EH (cell line): ENCODE results near the gene PGR.
"Not testable (repeated sequence)": the region's sequence is repeated elsewhere in the genome, so short reads cannot be mapped to it uniquely, and the experiment has no call there.

Source experiments
- DNase-seq: peaks from one replicate; pipeline ENCODE4 v3.0.0-alpha.2; 2015; ENCODE audit warnings: low read depth

The PGR gene

DNA sequence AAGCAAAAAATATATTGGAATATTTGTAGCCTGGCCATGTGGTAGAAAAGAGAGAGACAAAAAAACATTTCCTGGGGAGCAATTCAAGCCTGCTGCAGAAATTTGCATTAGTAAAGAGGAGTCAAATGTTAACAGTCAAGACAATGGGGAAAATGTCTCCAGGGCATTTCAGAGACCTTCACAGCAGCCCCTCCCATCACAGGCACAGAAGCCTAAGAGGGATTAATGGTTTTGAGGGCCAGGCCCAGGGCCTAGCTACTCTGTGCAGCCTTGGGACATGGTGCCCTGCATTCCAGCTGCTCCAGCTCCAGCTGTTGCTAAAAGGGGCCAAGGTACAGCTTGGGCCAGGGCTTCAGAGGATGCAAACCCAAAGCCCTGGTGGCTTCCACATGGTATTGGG is 46.8 kb downstream of the PGR start:
- no peak for DNase-seq

DNA sequence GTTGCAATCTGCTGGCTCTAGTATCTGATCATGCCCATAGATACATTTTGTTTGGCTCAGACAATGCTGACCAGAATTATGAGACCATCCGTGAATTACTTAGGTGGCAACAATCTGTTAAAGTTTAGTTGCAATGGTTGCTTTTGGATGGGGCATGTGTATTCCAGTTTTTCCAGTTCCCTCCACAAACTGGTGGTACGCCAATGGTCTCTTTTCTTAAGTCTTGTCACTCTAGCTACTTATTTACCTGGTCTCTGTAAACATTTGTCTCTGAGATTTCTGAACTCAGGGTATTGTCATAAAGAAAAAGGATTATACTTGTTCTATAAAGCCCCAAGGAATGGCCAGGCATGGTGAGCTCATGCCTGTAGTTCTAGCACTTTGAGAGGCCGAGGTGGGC is 65.9 kb downstream of the PGR start:
- no peak for DNase-seq

DNA sequence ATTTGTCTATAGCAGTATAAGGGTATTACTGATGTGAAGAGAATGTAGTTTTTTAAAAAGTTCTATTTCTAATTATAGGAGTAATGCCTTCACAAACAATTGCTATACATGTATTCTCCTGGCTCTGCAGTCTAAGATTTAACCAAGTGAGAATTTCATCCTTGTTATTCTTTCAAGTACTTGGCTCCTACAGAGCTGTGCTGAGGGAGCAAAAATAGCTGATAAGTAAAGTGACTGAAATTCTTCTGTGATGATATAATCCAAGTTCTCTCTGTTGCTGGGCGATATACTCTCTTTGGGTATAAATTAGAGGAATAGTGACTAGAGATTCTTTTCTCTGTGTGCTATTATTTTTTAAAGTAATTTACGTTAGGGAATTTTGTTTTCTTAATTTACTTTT is 68.0 kb downstream of the PGR start:
- peak; percentile 2 for DNase-seq

DNA sequence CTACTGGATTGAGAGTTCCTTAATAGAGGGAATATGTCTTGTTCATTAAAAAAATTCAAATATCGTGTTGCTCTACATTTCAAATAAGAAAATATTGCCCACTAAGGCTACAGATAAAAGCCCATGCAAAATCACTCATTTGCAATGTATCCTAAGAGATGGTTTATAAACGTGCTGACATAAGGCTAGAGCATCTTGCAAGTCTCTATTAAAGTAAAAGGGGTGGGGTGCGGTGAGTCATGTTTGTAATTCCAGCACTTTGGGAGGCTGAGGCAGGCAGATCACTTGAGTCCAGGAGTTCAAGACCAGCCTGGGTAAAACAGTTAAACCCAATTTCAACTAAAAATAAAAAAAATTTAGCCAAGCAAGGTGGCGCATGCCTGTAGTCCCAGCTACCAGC is 70.3 kb downstream of the PGR start:
- no peak for DNase-seq

DNA sequence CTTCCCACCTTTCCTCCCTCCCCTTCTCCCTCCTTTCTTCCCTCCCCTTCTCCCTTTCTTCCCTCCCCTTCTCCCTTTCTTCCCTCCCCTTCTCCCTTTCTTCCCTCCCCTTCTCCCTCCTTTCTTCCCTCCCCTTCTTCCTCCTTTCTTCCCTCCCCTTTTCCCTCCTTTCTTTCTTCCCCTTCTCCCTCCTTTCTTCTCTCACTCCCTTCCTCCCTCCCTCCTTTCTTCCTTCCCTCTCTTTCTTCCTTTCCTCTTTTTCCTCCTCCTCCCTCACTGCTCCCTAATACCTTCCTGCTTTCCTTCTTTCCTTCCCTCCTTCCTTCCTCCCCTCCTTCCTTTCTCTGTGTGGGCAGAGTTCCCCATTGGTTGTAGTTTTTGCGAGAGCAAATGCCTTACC is 76.1 kb downstream of the PGR start:
- no peak for DNase-seq

DNA sequence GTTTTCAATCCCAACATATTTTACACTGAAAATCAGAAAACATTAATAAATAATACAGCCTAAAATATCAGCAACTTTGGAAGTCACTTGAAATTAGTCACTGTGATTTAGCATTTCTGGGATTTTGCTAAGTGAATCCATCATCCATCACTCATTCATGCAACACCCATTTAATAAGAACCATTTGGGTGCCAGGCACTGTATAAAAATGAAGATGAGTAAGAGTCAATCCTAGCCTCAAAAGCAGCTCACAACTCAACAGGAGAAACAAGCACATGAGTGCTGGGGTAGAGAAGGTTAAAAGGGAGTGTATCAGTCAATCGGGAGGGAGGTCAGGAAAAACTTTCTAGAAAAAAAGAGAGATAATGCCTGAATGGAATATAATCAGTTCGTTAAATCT is 77.9 kb downstream of the PGR start:
- no peak for DNase-seq

DNA sequence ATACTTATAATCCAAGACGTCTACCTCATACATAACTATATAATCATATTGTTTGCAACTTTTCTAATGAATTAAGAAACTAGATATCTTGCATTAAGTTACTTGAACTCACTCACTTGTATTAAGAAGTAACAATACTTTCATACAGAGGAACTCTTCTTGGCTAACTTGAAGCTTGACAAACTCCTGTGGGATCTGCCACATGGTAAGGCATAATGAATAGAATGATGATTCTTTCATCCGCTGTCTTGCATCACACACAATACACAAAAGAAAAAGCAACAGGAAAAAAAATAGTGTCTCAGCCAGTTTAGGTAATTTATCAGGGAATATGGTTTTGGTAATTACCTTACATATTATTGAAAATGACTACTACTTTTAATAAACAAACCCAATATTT is 79.8 kb downstream of the PGR start:
- DNase-seq = no peak

DNA sequence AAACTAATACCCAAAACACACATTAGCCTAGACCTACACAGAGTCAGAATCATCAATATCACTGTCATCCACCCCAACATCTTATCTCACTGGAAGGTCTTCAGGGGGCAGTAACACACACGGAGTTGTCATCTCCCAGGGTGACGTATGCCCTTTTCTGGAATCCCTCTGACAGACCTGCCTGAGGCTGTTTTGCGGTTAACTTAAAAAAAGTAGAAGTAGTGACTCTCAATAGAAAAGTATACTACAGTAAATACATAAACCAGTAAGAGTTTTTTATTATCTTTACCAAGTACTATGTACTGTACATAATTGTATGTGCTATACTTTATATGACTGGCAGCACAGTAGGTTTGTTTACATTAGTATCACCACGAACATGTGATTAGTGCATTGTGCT is 80.5 kb downstream of the PGR start:
- DNase-seq = no peak

DNA sequence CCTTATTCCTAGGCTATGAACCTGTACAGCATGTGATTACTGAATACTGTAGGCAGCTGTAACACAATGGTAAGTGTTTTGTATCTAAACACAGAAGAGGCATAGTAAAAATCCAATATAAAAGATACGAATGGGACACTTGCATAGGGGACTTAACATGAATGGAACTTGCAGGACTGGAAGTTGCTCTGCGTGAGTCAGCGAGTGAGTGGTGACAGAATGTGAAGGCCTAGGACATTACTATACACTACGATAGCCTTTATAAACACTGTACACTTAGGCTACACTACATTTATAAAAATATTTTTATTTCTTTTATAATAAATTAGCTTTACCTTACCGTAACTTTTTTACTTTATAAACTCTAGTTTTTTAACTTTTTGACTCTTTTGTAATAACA is 81.1 kb downstream of the PGR start:
- DNase-seq = no peak

DNA sequence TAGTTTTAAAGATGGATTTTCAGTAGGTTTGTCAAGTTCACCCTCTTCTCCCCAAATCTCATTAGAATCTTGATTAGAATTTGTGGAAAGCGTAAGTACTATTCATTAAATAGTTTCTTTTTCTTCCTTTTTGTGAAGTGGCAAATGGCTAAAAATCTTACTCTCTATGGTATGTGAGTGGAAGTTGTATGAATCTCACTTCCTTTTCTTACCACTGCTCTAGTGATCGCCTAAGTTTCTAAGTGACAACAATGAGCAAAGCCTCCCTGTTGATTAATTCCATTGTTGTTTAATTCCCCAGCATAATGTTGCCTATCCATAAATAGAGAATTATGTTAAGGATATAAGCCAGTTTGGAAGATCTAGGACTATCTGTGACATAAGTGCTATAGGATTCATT is 82.7 kb downstream of the PGR start:
- DNase-seq = no peak

DNA sequence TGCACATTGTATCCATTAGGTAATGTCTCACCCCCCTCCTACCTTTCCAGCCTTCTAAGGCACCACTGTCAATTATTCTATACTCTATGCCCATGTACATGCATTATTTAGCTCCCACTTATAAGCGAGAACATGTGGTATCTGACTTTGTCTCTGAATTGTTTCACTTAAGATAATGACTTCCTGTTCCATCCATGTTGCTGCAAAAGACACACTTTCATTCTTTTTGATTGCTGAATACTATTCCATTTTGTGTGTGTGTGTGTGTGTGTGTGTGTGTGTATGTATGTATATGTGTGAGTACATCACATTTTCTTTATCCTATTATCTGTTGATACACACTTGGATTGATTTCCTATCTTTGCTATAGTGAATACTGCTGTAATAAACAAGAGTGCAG is 84.2 kb downstream of the PGR start:
- DNase-seq = no peak

DNA sequence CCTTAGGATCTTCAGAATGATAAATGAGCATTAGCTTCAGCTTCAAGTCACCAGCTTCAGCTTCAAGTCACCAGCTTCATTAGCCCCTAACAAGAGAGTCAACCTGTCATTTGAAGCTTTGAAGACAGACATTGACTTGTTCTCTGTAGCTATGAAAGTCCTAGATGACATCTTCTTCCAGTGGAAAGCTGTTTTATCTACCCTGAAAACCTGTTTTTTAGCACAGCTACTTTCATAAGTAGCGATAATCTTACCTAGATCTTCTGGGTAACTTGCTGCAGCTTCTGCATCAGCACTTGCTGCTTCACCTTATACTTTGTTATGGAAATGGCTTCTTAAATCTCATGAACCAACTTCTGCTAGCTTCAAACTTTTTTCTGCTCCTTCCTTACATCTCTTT is 85.7 kb downstream of the PGR start:
- DNase-seq = no peak

DNA sequence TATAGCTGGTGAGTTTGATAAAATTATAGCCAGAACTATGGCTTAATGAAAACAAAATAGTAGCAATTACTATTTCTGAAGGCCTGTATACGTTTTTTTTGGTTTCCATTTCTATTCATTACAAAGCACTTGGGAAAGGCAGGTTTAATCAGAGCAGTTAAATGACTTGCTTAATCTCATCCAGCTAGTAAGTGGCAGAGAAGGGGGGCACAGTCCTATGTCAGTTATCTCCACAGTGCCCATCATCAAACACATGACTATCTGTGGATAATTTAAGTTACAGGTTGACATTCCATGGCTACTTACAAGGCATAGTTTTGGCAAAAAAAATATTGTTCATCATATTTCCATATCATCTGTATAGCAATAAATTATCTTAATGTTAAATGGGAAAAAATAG is 93.7 kb downstream of the PGR start:
- DNase-seq = no peak

DNA sequence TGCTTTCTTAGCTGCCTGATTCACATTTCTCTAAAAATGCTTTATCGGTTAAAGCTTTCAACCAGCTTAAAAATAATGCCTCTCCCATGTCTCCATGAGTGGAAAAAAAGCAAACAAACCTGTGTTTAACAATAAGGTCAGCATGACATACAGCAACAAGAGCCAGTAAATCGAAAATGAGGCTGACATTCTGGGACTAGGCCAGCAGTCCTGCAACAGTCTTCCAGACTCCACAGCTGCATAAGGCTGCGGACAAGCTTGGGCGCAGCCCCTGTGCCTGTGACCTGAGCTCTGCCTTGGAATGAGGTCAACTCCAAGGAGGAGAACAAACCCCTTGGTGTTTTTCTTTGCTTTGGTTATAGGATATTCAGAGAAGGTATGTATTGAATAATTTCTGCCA is 95.5 kb downstream of the PGR start:
- DNase-seq = no peak

DNA sequence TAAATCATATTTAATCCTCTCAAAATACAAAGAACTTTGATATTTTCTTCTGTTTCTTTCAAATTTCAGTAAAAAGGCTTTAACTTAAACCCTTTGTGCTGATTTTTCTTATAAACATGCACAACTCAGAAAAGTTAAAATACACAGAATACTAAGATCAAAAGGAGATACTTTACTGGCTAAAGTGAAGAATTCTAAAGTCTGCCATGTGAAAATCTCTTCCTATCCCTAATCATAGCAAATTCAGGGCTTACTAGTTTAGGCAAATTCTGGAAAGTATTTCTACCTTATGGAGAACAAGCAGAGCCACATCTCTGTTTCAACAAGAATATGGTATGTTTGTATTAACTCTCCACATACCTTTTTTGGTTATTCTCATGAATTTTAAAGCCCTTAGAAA is 96.6 kb downstream of the PGR start:
- DNase-seq = no peak

DNA sequence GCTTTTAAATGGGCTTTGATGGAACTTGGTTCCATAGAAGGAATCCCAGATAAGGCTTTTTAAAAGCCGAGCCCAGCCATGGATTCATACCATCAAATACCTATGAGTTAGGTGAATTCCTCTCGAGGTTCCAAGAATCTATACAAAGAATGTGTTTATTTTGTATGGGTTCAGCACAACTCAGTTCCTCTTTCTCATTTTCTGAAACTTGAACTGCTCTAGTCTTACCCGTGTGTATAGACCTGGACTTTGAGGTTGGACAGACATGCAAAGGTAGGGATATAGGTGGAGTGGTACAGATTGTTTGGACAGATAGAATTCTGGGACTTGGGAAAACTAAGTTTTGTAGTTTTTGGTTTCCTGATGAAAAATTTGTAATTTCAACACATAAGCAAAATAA is 97.9 kb downstream of the PGR start:
- DNase-seq = no peak

DNA sequence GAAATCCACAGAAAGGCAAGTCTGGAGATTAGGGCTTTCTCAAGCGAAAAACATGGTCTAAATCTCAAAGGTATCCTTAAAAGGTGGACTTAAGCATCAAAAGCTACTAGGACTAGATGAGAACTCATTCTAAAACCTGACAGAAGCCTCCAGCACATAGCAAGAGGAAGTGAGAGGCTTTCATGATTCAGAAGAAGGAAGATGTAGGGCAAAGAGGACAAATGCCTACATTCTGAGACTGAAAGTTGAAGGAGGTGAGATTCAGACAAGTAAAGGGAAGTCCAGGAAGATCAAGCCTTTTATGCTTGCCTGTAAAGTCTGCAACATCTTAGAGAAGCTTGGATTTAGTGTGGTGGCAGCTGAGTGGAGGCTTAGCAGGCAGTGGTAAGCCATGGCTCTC is 98.9 kb downstream of the PGR start:
- no peak for DNase-seq

DNA sequence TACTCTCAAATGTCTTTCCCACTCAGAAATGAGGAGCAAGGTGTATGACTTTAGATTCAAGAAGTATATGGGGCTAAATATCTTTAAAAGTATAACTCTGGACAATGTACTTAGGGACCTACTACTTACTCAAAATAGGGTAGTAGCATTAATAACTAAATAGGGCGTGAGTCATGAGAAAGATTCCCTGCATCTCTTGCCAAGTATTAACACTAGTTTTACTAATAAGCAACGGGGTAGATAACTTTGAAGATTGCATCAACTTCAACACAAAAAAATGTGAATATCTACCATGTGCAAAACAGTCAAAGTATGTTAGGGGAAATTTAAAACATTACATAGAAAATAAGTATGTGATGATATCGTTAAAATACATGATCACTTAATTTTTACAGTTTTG is 99.6 kb downstream of the PGR start:
- no peak for DNase-seq

DNA sequence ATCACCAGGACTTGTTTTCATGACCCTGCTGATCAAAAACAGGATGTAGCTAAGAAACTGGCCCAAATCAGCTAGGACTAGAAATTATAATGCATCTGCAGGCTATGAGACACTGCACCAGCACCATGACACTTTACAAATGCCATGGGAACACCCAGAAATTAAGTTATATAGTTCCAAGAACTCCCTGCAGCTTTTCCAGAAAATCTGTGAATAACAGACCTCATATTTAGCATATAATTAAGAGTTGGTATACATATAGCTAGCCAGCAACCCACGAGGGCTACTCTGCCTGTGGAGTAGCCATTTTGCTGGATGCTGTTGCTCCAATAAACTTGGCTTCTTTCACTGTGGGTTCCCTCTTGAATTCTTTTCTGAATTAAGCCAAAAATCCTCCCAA is 101.0 kb downstream of the PGR start:
- DNase-seq = no peak

DNA sequence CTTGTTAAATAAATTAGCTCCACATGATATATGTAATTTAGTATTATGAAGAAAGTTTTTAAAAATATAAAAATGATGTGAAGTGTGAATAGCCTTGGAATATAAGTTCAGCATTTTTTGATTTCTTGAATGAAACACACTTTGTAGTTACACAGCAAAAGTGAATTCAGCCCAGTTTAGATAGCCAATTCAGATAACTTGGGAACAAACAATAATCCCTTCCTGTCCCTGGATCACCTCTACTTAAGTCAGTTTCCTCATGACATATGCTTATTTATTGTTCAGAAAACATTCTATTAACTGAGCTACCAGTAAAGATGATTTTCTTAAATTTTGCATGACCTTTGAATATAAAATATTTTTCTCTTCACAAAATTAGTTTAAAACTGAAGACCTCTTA is 107.4 kb downstream of the PGR start:
- DNase-seq = no peak

DNA sequence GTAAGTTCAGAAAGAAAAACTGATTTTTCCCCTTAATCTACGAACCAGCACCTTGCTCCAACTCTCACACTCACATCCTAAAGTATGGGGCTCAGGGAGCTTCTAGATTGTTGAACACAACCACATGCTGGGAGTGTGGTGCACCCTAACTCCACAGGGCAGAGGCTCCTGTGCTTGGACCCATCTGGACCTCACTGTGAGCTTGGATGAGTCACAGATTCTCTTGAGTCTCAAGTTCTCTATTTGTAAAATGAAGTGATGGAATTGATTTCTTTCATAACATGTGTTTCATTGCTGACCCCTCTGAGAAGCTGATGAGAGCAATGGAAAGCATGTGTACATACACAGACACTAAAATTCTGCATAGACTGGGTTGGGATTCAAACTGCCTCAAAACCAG is 109.7 kb downstream of the PGR start:
- DNase-seq = no peak

DNA sequence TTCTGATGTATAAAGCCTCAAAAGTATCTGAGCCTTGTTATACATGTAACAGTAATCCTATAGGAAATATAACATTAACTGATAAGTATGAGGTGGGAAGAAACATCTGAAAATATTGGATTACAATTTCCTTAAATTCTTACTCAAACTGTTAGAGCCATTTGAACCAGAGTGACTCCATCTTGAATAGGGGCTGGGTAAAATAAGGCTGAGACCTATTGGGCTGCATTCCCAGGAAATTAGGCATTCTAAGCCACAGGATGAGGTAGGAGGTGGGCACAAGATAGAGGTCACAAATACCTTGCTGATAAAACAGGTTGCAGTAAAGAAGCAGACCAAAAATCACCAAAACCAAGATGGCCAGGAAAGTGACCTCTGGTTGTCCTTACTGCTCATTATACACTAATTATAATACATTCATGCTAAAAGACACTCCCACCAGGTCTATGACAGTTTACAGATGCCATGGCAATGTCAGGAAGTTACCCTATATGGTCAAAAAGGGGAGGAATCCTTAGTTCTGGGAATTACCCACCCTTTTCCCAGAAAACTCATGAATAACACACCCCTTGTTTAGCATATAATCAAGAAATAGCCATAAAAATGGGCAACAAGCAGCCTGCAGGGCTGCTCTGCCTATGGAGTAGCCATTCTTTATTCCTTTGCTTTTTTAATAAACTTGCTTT is 114.9 kb downstream of the PGR start:
- DNase-seq = no peak

DNA sequence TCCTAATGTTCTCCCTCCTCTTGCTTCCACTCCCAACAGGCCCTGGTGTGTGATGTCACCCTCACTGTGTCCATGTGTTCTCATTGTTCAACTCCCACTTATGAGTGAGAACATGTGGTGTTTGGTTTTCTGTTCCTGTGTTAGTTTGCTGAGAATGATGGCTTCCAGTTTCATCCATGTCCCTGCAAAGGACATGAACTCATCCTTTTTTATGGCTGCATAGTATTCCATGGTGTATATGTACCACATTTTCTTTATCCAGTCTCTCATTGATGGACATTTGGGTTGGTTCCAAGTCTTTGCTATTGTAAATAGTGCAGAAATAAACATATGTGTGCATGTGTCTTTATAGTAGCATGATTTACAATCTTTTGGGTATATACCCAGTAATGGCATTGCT is 115.9 kb downstream of the PGR start:
- DNase-seq = not testable (repeated sequence)

DNA sequence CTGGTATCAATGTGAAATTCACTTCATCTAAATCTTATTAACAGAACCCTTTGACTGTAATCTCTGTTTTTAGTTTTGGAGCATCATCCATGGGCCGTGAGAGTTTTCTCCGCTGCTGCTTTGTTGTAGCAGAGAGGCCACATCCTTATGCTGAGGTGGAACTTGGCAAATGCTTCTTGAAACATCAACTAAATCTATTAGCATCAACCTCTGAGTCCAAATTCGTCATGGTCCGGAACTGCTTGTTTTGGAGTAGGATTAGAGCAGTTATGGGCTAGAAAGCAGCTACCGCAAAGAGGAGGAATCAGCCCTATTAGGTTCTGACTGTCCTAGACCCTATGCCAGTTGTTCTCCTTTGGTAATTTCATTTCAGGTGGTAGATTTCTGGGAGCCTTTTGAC is 117.7 kb downstream of the PGR start:
- DNase-seq = no peak

DNA sequence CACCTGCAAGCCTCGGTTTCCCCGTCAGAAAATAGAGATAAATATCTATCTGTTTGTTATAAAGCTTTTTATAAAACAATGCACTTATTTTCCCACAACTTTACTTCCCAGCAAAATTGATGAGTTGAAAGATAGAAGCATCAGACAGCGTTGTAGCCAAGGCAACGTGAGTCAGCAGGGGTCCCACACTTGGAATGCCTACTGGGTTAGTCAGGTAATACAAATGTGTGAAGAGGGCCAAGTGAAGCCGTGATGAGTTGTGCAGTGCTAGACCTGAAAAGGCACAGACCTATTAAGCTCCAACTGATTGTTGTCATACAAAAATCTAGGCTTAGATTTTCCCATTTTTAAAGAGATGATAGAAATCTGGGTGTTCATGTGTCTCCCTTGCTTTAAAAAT is 118.7 kb downstream of the PGR start:
- peak; percentile 3 for DNase-seq
